CD4-positive, alpha-beta T cell treated with Interferon gamma for 1 hour (primary cell): ENCODE results near the gene EMC10.
"Not testable (repeated sequence)": the region's sequence is repeated elsewhere in the genome, so short reads cannot be mapped to it uniquely, and the experiment has no call there.

Experiments
- DNase-seq: peaks from one replicate; pipeline ENCODE4 v3.0.0-alpha.2; 2020

EMC10 gene

DNA sequence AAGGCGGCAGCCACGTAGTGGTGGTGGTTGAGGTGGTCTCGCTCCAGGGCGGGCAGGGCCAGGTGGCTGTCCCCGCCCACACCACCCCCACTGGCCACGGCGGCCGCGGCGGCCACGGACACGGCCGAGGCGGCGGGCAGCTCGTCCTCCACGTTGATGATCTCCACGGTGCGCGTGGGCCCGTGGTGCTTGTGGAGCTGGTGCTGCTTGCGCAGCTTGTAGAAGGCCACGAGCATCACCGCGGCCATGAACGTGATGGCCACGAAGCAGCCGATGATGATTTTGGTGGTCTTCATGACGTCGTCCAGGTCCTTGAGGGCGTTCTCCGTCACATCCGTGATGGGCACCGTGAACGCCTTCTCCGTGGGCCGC lies 41.4 kb downstream of the EMC10 start:
- no peak for DNase-seq

DNA sequence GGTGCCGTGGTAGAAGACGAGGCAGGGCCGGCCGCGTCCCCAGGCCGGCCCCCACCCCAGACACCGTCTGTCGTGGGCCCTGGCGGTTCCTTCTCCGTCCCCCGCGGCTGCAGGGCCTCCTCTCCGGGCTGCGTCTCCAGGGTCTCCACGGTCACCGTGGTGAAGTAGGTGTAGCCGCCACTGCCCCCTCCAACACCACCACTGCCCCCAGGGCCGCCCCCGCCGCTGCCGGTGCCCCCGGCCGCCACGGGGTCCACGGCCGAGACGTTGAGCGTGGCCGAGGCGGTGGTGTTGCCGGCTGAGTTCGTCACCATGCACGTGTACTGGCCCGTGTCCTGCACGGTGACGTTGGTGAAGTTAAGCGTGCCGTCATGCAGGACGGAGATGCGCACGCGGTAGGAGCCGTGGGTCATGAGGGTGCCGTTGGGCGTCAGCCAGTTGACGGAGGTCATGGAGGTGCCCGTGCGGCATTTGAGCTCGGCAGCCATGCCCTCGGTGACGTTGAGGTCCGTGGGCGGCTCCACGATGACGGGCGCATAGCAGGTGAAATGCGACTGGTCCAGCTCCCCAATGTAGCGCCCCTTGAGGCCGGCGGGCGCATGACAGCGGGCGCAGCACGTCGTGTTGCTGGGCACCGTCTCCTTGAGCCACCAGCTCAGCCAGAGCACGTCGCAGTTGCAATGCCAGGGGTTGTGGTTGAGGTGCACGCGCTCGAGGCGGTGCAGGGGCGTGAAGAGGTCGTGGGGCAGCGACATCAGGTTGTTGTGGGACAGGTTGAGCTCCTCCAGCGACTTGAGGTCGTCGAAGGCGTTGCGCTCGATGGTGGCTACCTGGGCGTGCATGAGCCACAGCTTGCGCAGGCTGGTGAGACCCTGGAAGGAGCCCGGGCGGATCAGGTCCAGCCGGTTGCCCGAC lies 42.0 kb downstream of the EMC10 start:
- no peak for DNase-seq

DNA sequence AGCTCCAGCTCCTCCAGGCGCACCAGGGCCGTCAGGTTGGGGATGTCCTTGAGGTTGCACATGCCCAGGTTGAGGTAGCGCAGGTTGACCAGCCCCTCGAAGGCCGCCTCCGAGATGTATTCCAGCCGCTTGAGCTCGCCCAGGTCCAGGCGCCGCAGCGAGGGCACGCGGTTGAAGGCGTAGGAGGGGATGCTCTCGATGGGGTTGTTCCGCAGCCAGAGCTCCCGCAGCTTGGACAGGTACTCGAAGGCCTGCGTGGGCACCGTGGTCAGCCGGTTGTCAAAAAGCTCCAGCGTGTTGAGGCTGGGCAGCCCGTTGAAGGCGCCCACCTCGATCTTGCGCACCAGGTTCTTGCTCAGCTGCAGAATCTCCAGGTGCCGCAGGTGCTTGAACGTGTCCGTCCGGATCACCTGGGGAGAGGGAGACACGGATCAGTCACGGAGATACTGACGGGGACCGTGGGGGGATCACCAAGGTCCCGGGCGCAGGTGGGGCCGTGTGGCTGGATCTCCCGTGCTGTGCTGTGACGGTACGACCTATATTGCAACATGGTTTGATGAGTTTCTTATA lies 42.8 kb downstream of the EMC10 start:
- no peak for DNase-seq

DNA sequence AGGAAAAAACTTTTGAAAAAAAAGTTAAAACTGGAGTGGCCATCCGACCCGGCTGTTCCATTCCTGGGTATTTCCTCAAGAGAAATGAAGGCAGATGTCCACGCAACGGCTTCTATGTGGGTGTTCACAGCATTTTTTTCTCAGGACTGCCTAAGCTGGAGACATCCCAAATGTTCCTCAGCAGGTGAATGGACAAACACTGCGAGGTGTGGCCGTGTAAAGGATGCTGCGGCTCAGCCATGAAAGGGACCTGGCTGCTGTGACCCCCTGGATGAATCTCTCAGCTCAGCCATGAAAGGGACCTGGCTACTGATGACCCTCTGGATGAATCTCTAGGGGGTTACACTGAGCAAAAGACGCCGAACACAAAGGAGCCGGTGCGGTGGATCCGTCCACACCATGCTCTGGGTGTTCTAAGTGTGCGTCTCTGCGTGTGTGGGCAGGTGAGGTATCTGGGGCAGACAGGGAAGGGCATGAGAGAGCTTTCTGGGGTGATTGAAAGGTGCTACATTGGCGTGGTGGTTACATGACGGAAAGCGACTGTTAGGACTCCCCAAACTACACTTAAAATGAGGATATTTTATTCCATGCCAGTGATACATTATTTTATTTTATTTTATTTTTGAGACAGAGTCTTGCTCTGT lies 44.6 kb downstream of the EMC10 start:
- DNase-seq, result no peak

DNA sequence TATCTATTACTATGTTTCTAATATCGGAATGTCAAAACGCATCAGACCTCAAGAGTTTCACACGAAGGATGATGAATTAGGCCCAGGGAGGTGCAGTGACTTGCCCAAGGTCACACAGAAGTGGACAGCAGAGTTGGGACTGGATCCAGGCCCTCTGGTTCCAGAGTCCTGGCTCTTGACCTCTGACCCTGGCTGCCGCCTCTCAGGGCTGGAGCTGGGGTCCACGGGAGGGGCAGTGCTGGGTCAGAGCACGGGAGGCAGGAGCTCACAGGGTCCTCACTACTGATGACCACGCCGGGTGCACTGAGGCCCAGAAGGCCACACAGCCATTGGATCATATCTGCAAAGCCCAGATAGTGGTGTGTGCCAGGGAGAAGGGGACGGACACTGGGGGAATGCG lies 46.6 kb downstream of the EMC10 start:
- DNase-seq, result no peak

DNA sequence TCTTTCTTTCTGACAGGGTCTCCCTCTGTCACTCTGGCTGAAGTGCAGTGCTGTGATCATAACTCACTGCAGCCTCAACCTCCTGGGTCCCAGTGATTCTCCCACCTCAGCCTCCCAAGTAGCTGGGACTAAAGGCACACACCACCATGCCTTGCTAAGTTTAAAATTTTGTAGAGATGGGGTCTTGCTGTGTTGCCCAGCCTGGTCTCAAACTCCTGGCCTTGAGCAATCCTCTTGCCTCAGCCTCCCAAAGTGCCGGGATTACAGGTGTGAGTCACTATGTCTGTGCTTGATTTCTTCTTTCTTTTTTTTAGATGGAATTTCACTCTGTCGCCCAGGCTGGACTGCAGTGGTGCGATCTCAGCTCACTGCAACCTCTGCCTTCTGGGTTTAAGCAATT lies 51.7 kb downstream of the EMC10 start:
- not testable (repeated sequence) for DNase-seq

DNA sequence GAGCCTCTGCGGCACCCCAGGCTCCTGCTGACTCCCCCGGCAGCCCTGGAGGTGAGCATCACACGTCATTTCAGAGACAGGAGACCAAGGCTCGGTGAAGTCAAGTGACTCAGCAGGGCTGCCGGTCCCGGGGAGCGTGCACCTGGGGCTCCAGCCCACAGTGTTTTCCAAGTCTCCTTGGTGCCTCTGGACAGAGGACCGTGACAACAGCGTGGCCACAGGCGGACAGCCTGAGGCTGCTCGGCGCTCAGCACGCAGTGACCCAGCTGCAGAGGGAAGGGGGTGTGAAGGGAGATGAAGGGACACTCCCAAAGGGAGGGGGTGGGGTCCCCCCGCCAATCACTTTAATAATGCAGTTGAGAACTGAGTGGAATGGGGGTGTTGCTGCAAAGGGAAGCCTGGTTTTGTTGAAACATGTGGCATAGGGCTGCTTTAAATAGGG lies 54.9 kb downstream of the EMC10 start:
- no peak for DNase-seq

DNA sequence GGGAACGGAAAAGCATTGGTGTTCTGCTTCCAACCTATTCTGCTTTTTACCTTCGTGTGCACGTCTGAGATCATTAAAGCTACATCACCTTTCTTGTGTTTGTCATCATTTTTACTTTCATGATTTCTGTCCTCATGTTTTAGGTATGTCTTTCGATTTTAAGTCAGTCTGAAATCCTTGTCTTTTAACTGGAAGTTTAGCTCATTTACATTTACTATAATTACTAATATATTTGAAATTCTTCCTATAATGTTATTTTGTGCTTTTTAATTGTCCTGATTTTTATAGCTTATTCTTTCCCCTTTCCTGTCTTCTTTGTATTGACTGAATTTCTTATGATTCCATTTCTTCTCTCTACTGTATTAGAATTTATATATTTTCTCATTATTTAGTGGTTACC lies 56.6 kb downstream of the EMC10 start:
- no peak for DNase-seq

DNA sequence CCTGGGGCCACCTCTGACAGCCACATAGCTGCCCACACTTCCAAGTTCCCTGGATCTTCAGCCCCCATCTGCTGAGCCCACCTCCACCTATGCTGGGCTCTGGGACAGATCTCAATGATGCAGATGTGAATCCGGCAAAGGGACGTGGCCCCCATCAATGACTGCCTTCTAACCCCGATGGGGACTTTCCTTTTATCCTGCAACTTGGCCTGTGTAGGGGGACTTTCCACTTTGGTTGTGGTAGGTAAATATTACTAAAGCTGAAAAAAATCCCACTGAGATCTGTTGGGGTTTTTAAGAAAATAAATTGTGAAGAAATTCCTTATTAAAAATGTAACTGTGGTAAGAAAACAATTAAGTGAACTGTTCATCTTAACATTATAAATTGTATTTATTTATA lies 58.2 kb downstream of the EMC10 start:
- no peak for DNase-seq

DNA sequence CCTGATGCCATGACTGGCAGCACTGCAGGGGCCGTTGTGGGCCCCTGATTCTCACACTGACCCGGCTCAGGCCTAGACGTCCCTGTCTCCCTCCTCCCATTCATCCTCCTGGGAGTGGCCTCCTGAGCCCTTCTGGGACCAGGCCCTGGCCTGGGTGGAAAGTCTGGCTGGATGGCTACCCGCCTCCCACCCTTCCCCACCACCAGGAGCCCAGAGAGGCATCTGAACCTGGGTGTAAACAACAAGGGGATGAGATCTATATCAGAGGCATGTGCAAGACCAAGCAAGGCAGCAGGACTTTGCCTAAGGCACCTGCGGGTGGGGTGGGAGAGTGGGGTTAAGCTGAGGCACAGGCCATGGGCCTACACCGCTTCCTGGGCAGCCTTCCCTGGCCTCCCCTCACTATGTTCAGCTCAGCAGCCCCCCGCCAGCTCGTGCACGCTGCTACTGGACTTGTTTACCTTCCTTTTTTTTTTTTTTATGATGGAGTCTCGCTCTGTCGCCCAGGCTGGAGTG lies 59.4 kb downstream of the EMC10 start:
- no peak for DNase-seq

DNA sequence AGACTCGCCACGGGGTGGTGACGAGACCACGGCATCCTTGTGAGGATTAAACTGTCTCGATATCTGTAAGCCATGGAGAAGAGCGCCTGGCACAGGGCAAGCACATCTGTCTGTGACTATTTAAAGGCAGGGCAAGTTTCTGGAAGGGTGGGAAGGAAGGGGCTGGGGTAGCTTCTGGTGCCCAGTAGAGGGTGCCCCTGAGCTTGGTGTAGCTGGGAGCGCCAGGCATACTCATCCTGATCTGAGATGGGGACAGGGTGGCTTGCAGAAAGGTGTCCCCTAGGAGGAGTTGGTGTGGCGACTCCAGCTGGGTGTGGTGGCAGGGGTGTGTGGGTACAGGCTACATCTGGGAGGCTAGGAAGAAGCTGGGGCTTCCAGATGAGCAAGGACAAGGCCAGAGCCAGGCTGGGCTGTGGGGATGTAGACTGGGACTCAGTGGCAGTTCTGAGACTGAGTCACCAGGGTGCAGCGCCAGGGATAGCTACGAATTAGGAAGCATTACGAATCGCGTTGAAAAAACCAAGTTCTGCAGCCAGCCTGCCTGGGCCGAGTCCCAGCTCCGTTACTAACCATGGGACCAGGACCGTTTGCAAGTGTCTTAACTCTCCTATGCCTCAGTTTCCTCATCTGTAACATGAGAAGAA lies 60.5 kb downstream of the EMC10 start:
- DNase-seq, result no peak

DNA sequence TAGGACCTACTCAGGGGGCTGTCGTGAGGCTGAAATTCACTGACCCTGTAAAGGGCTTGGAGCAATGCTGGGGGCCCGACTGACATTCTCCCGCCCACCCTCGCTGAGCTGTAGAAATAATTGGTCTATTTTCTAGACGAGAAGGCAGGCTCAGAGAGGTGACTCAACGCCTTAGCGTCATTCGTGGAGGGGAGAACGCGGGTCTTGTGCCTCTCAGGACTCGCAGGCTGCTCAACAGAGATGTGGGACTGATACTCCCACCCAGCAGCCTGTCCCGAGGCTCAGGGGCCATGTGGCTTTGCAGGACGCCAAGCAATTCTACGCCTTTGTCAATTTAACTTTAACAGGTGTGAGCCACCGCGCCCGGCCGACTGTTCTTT lies 61.0 kb downstream of the EMC10 start:
- DNase-seq, result no peak

DNA sequence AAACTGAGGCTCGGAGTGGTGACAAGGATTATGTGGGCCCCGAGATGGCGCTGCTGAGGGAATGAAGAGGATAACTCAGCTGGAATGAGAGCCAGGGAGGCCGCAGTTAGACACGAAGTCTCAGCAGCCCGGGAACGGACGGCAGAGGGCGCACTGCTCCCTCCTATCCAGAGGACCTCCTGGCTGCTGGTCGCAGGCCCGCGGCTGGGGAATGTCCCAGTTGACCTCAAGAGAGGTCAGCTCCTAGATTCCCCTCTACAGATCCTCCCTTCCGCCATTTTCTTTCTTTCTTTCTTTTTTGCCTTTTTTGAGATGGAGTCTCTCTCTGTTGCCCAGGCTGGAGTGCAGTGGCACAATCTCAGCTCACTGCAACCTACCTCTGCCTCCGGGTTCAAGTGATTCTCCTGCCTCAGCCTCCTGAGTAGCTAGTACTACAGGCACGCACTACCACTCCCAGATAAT lies 61.5 kb downstream of the EMC10 start:
- DNase-seq, result peak; percentile 48
